Measurements from ENCODE around the gene ZAR1L.
A peak's percentile ranks its signal among the peaks of the same experiment; 100 is the strongest.
"Not testable (repeated sequence)": the region's sequence is repeated elsewhere in the genome, so short reads cannot be mapped to it uniquely, and the experiment has no call there.

Gene ZAR1L, protein sequence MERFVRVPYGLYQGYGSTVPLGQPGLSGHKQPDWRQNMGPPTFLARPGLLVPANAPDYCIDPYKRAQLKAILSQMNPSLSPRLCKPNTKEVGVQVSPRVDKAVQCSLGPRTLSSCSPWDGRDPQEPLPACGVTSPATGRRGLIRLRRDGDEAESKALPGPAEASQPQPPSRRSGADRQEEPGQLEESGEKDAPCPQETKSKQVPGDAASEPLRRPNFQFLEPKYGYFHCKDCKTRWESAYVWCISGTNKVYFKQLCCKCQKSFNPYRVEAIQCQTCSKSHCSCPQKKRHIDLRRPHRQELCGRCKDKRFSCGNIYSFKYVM

DNA sequence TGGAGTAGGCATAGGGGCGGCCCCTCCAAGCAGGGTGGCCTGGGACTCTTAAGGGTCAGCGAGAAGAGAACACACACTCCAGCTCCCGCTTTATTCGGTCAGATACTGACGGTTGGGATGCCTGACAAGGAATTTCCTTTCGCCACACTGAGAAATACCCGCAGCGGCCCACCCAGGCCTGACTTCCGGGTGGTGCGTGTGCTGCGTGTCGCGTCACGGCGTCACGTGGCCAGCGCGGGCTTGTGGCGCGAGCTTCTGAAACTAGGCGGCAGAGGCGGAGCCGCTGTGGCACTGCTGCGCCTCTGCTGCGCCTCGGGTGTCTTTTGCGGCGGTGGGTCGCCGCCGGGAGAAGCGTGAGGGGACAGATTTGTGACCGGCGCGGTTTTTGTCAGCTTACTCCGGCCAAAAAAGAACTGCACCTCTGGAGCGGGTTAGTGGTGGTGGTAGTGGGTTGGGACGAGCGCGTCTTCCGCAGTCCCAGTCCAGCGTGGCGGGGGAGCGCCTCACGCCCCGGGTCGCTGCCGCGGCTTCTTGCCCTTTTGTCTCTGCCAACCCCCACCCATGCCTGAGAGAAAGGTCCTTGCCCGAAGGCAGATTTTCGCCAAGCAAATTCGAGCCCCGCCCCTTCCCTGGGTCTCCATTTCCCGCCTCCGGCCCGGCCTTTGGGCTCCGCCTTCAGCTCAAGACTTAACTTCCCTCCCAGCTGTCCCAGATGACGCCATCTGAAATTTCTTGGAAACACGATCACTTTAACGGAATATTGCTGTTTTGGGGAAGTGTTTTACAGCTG is at the start of gene ZAR1L, which contains the start of gene BRCA2:
Gene ZAR1L, minus strand, starts transcription at position 126 of the 790 bp plus-strand sequence. CDS start 3,438 bp downstream, outside the sequence.
Gene BRCA2, plus strand, starts transcription at position 271 of the 790 bp plus-strand sequence. CDS start 953 bp downstream, outside the sequence.
- Histone ChIP-seq H3K4me3 (ENCODE audit: low read depth in 1 of 2, low read length in 2 of 2) (peak within 1 kb of the TSS; percentile 63 to 84), H3K9me3 (ENCODE audit: low read length) (no peaks in the 10 kb centered on the region), H3K4me1 (ENCODE audit: insufficient read depth, low read length) (peaks cover 5% of the 10 kb centered on the region), H3K27me3 (ENCODE audit: control insufficient read depth in 1 of 2, insufficient read depth in 2 of 2, low read length in 2 of 2) (no peaks in the 10 kb centered on the region), H3K27ac (ENCODE audit: low read depth, low read length) (peak within 1 kb of the TSS; percentile 64), H3K36me3 (ENCODE audit: insufficient read depth, low read length) (no peaks in the 10 kb centered on the region), H3K9ac (ENCODE audit: low read length) (peak within 1 kb of the TSS; percentile 78)

DNA sequence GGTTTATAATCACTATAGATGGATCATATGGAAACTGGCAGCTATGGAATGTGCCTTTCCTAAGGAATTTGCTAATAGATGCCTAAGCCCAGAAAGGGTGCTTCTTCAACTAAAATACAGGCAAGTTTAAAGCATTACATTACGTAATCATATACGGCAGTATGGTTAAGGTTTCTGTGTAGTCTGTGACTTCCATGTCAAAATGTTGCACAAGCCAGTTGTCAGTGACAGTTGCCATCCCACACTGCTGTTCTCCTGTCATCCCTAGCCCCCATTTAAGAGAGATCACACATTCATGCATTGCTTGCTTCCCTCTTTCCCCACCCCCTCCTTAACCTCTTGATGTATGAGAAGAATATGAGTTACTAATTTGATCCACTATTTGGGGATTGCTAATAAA is 47.4 kb upstream of the ZAR1L start:
- no peak overlapping the region for H3K27ac ChIP-seq (ENCODE audit: low read depth, low read length)
- no peaks in the 10 kb centered on the region for H3K4me1 ChIP-seq (ENCODE audit: insufficient read depth, low read length)
- H3K9ac ChIP-seq (ENCODE audit: low read length): no peak overlapping the region
- no peaks in the 10 kb centered on the region for H3K9me3 ChIP-seq (ENCODE audit: low read length)
- H3K4me3 ChIP-seq (ENCODE audit: low read depth in 1 of 2, low read length in 2 of 2): no peak overlapping the region
- no peaks in the 10 kb centered on the region for H3K36me3 ChIP-seq (ENCODE audit: insufficient read depth, low read length)
- H3K27me3 ChIP-seq (ENCODE audit: control insufficient read depth in 1 of 2, insufficient read depth in 2 of 2, low read length in 2 of 2): no peaks in the 10 kb centered on the region

DNA sequence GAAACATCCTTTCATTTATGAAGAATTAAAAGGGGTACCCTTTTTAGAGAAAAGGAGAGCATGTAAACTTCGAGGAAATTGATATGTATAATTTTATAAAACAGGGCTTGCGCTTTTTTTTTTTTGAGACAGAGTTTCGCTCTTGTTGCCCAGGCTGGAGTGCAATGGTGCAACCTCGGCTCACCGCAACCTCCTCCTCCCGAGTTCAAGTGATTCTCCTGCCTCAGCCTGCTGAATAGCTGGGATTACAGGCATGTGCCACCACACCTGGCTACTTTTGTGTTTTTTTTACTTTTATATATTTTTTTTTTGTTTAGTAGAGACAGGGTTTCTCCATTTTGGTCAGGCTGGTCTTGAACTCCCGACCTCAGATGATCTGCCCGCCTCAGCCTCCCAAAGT is 40.8 kb upstream of the ZAR1L start:
- H3K9ac ChIP-seq (ENCODE audit: low read length); H3K9me3 ChIP-seq (ENCODE audit: low read length); H3K4me3 ChIP-seq (ENCODE audit: low read depth in 1 of 2, low read length in 2 of 2); H3K4me1 ChIP-seq (ENCODE audit: insufficient read depth, low read length); H3K27me3 ChIP-seq (ENCODE audit: control insufficient read depth in 1 of 2, insufficient read depth in 2 of 2, low read length in 2 of 2); H3K36me3 ChIP-seq (ENCODE audit: insufficient read depth, low read length); H3K27ac ChIP-seq (ENCODE audit: low read depth, low read length): not testable (repeated sequence)

DNA sequence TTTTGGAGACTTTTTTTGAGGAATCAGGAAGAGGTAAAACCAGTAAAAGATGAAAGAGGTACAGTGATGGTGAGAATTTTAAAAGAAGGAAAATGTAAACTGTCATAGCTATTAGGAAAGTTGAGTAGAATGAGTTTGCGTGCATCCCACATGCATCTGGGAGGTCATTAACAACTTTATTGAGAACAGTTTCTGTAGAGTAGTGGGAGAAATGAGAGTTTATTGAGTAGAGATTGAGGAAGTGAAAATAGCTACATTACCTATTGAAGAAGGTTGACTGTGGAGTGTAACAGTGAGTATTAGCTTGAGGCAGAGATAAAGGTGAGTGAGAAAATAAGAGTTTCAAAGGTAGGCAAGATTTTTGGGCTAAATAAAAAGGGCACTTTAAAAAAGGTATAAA is 38.9 kb upstream of the ZAR1L start:
- Histone ChIP-seq H3K36me3 (ENCODE audit: insufficient read depth, low read length) (no peaks in the 10 kb centered on the region), H3K27ac (ENCODE audit: low read depth, low read length) (no peak overlapping the region), H3K4me1 (ENCODE audit: insufficient read depth, low read length) (no peaks in the 10 kb centered on the region), H3K4me3 (ENCODE audit: low read depth in 1 of 2, low read length in 2 of 2) (no peak overlapping the region), H3K9ac (ENCODE audit: low read length) (no peak overlapping the region), H3K9me3 (ENCODE audit: low read length) (no peaks in the 10 kb centered on the region), H3K27me3 (ENCODE audit: control insufficient read depth in 1 of 2, insufficient read depth in 2 of 2, low read length in 2 of 2) (no peaks in the 10 kb centered on the region)

DNA sequence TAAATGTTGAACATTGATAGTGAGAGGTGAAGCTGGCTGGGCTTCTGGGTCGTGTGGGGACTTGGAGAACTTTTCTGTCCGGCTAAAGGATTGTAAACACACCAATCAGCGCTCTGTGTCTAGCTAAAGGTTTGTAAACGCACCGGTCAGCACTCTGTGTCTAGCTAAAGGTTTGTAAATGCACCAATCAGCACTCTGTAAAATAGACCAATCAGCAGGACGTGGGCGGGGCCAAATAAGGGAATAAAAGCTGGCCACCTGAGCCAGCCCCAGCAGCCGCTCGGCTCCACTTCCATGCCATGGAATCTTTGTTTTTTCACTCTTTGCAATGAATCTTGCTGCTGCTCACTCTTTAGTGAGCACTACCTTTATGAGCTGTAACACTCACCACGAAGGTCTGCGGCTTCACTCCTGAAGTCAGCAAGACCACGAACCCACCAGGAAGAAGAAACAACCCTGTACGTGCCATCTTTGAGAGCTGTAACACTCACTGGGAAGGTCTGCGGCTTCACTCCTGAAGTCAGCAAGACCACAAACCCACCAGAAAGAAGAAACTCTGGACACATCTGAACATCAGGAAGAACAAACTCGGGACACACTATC is 35.8 kb upstream of the ZAR1L start:
- not testable (repeated sequence) for H3K9me3 ChIP-seq (ENCODE audit: low read length); H3K4me1 ChIP-seq (ENCODE audit: insufficient read depth, low read length); H3K9ac ChIP-seq (ENCODE audit: low read length); H3K4me3 ChIP-seq (ENCODE audit: low read depth in 1 of 2, low read length in 2 of 2); H3K27me3 ChIP-seq (ENCODE audit: control insufficient read depth in 1 of 2, insufficient read depth in 2 of 2, low read length in 2 of 2); H3K27ac ChIP-seq (ENCODE audit: low read depth, low read length); H3K36me3 ChIP-seq (ENCODE audit: insufficient read depth, low read length)

DNA sequence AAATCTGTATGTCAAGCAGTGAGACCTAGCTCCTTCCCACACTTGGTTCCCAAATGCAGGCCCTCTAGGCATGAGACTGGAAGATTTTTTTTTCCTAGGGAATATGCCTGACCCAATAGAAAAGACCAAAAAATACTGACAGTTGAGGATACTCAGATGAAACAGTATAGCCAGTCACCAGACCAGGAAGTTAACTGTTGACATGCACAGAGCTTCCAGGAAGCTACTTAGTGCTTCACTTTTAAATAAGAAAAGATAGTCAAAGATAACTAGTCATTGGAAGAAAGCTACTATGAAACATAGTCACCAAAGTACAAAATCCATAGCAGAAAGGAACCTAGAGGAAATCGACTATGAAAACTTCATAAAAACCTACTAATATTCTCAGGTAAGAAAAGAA is 32.5 kb upstream of the ZAR1L start:
- H3K4me1 ChIP-seq (ENCODE audit: insufficient read depth, low read length): no peaks in the 10 kb centered on the region
- H3K27ac ChIP-seq (ENCODE audit: low read depth, low read length): no peak overlapping the region
- H3K4me3 ChIP-seq (ENCODE audit: low read depth in 1 of 2, low read length in 2 of 2): no peak overlapping the region
- H3K36me3 ChIP-seq (ENCODE audit: insufficient read depth, low read length): no peaks in the 10 kb centered on the region
- no peak overlapping the region for H3K9ac ChIP-seq (ENCODE audit: low read length)
- no peaks in the 10 kb centered on the region for H3K9me3 ChIP-seq (ENCODE audit: low read length)
- H3K27me3 ChIP-seq (ENCODE audit: control insufficient read depth in 1 of 2, insufficient read depth in 2 of 2, low read length in 2 of 2): no peaks in the 10 kb centered on the region

DNA sequence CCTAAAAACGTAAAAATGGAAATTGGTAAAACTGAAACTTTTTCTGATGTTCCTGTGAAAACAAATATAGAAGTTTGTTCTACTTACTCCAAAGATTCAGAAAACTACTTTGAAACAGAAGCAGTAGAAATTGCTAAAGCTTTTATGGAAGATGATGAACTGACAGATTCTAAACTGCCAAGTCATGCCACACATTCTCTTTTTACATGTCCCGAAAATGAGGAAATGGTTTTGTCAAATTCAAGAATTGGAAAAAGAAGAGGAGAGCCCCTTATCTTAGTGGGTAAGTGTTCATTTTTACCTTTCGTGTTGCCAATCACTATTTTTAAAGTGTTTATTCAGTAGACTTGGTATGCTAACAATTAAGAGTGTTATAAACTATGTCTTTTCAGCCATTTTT is 25.8 kb upstream of the ZAR1L start:
- no peaks in the 10 kb centered on the region for H3K4me1 ChIP-seq (ENCODE audit: insufficient read depth, low read length)
- H3K27me3 ChIP-seq (ENCODE audit: control insufficient read depth in 1 of 2, insufficient read depth in 2 of 2, low read length in 2 of 2): no peaks in the 10 kb centered on the region
- no peaks in the 10 kb centered on the region for H3K36me3 ChIP-seq (ENCODE audit: insufficient read depth, low read length)
- H3K9me3 ChIP-seq (ENCODE audit: low read length): no peaks in the 10 kb centered on the region
- H3K9ac ChIP-seq (ENCODE audit: low read length): no peak overlapping the region
- no peak overlapping the region for H3K27ac ChIP-seq (ENCODE audit: low read depth, low read length)
- no peak overlapping the region for H3K4me3 ChIP-seq (ENCODE audit: low read depth in 1 of 2, low read length in 2 of 2)

DNA sequence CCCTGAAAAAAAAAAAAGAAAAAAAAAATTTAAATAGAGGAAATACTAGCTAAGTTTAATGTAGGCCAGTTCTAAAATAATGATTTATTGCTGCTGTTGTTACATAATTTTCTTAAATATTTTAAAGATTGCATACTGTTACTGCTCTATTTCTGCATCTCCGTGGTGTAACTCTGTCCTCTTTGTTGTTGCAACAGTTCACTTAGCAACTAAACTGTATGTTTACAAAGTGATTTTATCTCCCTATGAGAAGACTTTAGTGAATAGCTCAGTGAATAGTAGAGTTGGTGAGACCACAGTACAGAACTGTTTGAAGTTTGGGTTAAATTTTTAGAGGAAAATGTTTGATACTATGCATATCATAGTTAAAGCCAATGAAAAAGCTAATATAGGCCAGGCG is 19.5 kb upstream of the ZAR1L start:
- Histone ChIP-seq H3K4me1 (ENCODE audit: insufficient read depth, low read length) (no peaks in the 10 kb centered on the region), H3K9me3 (ENCODE audit: low read length) (no peaks in the 10 kb centered on the region), H3K4me3 (ENCODE audit: low read depth in 1 of 2, low read length in 2 of 2) (no peak overlapping the region), H3K27ac (ENCODE audit: low read depth, low read length) (no peak overlapping the region), H3K36me3 (ENCODE audit: insufficient read depth, low read length) (no peaks in the 10 kb centered on the region), H3K27me3 (ENCODE audit: control insufficient read depth in 1 of 2, insufficient read depth in 2 of 2, low read length in 2 of 2) (no peaks in the 10 kb centered on the region), H3K9ac (ENCODE audit: low read length) (no peak overlapping the region)

DNA sequence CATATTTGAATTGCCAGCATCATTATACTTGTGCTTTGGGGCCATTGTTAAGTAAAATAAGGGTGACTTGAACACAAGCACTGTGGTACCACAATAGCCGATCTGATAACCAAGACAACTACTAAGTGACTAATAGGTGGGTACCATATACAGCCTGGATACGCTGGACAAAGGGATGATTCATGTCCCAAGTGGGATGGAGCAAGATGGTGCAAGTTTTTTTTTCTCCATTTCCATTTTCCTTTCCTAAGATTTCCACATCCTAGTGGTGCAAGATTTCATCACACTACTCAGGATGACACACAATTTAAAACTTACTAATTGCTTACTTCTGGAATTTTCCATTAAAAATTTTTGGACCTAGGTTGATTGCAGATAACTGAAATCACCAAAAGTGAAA is 15.3 kb upstream of the ZAR1L start:
- Histone ChIP-seq H3K9me3 (ENCODE audit: low read length) (no peaks in the 10 kb centered on the region), H3K4me3 (ENCODE audit: low read depth in 1 of 2, low read length in 2 of 2) (no peak overlapping the region), H3K36me3 (ENCODE audit: insufficient read depth, low read length) (no peaks in the 10 kb centered on the region), H3K9ac (ENCODE audit: low read length) (no peak overlapping the region), H3K27ac (ENCODE audit: low read depth, low read length) (no peak overlapping the region), H3K4me1 (ENCODE audit: insufficient read depth, low read length) (no peaks in the 10 kb centered on the region), H3K27me3 (ENCODE audit: control insufficient read depth in 1 of 2, insufficient read depth in 2 of 2, low read length in 2 of 2) (no peaks in the 10 kb centered on the region)

DNA sequence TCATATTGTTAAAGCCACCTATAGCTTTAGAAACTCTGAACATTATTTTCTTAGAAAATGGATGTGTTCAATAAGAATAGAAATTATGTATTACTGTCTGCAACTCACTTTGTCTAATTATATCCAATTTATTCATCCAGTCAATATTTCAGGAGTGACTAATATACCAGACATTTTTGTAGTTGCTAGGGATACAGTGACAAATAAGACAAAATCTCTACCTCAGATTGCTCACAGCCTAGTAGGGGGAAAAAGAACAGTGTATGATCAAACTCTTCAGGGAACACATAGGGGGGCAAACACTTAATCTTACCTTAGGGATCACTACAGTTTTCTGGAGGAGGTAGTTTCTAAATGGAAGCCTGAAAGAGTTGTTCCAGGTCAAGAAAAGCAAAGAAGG is 8.7 kb upstream of the ZAR1L start:
- Histone ChIP-seq H3K4me1 (ENCODE audit: insufficient read depth, low read length) (no peaks in the 10 kb centered on the region), H3K27ac (ENCODE audit: low read depth, low read length) (no peak overlapping the region), H3K9ac (ENCODE audit: low read length) (no peak overlapping the region), H3K27me3 (ENCODE audit: control insufficient read depth in 1 of 2, insufficient read depth in 2 of 2, low read length in 2 of 2) (no peaks in the 10 kb centered on the region), H3K4me3 (ENCODE audit: low read depth in 1 of 2, low read length in 2 of 2) (no peak overlapping the region), H3K9me3 (ENCODE audit: low read length) (no peaks in the 10 kb centered on the region), H3K36me3 (ENCODE audit: insufficient read depth, low read length) (no peaks in the 10 kb centered on the region)

DNA sequence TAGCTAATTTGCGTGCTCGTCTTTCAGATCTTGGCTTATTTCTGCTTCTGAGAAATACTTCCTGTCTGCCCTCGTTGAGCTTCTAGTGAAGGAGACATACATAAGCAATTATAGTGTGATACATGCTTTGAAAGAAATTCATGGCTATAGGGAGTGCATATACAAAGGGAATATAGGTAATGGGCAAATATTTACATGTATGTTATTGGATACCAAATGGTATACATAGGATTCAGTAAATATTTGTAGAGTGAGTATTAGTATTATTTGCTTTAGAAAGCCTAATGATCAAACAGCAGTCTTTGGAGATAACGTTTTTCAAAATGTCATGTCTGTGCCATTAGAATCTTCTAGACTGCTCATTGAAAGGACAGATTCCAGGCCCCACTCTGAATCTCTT is 5.4 kb upstream of the ZAR1L start:
- H3K9ac ChIP-seq (ENCODE audit: low read length): no peak overlapping the region
- H3K4me1 ChIP-seq (ENCODE audit: insufficient read depth, low read length): peaks cover 5% of the 10 kb centered on the region
- no peaks in the 10 kb centered on the region for H3K36me3 ChIP-seq (ENCODE audit: insufficient read depth, low read length)
- no peaks in the 10 kb centered on the region for H3K9me3 ChIP-seq (ENCODE audit: low read length)
- H3K27me3 ChIP-seq (ENCODE audit: control insufficient read depth in 1 of 2, insufficient read depth in 2 of 2, low read length in 2 of 2): no peaks in the 10 kb centered on the region
- H3K27ac ChIP-seq (ENCODE audit: low read depth, low read length): no peak overlapping the region
- H3K4me3 ChIP-seq (ENCODE audit: low read depth in 1 of 2, low read length in 2 of 2): no peak overlapping the region
